ENCODE measurements around the gene EML6.

Gene EML6

DNA sequence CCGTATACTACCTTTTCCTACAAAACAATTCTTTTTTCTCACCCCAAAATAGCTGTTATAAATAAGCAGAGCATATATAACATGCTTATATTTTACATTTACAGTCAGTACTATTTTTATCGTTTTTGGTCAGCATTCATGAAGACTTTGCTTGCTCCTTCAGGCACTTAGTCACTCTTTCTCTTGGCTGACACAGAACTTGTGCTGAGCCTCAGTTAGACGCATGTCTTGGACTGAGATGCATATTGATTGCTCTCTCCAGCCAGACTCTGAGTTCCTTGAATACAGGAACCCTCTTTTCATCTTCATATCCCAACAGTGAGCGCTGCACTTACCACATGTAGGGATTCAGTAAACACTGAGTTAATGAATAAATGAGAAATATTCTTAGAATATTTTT is 168.4 kb downstream of the EML6 start:
- no peak for DNase-seq

DNA sequence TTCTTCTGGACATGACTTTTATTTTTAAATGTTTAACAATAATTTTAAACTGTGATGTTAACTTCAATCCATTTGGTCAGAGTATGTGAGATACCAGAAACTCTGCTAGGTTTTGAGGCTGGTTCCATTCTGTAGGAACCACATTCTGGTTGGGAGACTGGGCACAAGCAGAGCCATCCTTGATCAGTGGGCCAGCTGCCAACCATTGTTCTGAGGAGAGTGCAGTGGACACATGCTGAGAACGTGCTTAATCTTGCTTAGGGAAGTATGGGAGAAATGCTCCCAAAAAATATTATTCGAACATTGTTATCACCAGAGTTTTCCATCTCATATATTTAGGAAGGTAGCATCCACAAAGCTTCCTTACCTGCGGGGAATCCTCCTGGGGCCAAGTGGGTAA is 171.0 kb downstream of the EML6 start:
- no peak for DNase-seq

GRCh38 chr2:54895730-54896129 is 172.3 kb downstream of the EML6 start:
- DNase-seq, result no peak

DNA sequence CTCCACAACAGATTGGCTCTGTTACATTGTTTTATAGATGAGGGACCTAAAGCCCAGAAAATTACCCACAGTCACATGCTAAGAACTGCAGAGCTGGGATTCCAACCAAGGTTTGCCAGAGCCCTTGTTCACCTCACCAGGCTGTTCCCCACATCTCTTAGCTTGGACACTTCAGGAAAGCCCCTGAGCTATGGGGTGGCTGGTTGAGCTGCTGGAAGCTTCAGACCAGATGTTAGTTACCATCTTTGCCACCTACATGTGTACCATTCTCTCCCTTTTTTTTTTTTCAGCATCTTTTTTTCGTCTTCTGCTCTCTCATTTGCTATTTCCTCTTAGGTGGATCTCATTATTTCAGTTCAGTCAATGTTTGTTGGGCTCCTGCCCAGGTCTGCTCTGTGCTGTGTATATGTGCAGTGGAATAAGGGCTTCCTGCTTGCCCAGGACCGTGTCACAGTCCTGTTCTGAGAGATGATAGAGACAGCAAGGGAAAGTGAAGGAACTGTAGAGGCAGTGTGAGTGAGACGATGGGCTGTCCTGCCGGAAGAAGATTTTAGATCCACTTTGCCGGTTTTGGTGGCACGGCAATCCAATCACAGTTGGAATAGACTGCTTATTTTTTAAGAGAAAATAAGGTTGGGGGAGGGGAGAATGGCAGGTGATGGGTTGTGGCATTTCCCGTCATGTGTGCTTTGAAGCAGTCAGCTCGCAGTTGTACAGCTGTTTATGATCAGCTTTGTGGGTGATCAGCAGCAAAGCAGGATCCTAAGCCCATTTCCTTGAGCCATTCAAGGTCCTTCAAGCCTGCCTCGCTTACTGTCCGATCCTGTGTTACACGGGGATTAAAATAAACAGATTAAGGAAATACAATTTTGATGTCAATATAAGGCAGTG is 174.2 kb downstream of the EML6 start:
- no peak for DNase-seq

DNA sequence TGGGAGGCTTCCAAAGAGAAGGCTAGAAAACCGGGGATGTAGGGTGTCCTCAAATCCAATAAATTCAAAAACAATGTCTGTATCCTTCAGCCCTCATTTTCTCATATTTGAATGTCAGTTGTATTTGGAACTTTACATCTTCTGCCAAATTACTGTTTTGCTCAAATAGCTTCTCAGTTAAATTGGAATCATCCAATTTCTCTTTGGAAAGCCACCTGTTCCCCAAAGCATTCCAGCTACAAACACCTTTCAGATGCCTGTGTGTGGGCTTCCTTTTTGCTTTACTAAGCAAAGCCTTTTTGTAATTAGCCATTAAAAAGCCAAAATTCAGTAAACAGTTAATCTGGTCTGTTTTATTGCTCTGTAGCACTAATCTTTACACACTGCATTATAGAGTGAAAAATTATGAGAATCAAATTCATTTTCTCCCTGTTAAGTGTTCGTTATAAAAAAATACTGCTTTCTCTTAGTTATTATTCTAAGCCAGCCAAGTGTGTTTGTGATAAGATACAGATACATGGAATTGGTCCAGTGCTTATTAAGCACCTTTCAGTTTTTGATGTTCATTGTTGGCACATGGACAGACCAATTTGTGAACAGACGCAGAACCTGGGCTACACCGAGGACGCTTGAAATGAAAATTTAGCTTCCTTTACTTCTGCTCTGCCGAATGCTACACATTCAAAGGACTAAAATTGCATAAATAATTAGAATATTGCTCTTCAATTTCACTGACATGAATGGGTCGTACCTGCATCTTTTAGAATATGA is 175.2 kb downstream of the EML6 start:
- no peak for DNase-seq

- DNase-seq, result no peak
These were observed 176.2 kb downstream of the EML6 start for GRCh38 chr2:54899576-54900200.

DNA sequence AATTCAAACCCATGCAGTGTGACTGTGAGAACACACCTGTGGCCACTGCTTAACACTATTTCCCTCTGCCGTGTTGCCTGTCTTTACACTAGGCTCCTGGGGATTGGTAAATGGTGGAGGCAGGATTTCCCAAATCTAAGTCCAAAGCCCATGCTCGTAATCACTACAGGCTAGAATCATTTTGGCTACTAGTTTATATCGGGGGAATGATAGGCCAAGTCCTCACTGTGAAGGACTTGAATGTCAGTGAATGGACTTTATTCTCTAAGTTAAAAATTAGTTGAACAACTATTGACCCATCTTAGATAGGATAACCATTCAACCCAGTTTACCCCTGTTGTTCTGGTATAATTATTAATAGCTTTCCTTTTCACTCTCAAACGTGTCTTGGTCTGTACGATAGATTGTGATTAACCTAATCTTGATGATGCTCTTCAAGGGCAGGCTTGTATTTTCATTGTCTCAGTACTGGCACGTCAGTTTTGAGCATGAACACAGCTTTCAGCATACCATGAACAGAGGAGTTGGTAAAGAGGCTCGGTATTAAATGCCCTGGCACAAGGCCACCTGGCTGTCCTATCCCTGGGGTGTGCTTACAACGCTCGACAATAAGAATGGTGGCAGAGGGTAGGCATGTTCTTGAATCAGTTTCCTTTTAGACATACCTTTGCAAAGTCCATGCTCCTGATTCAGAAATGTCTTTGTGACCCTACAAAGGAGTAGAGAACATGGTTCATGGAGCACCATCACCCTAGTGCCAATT is 177.9 kb downstream of the EML6 start:
- DNase-seq, result no peak

GRCh38 chr2:54902763-54903162 is 179.3 kb downstream of the EML6 start:
- DNase-seq, result no peak

- DNase-seq, result peak; percentile 56
These were observed 180.5 kb downstream of the EML6 start for GRCh38 chr2:54903736-54904554.

DNA sequence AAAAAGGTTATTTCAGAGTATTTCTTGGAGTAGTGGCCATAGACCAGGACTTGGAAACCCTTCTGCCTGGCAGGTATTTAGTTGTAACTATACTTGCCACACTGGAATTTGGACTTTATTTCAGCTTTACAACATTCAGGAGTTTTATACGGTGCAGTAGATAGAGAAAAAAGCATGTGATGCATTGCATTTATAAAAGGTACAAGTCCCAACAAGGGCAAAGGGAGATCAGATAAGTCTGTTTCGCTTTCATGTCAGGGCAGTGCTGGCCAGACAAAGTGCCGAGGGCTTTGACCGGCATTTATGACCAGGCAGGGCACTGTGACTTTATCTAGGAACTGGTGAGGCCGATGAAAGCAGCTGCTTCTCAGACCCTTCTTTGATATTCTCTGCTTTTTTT is 181.4 kb downstream of the EML6 start:
- DNase-seq, result no peak

DNA sequence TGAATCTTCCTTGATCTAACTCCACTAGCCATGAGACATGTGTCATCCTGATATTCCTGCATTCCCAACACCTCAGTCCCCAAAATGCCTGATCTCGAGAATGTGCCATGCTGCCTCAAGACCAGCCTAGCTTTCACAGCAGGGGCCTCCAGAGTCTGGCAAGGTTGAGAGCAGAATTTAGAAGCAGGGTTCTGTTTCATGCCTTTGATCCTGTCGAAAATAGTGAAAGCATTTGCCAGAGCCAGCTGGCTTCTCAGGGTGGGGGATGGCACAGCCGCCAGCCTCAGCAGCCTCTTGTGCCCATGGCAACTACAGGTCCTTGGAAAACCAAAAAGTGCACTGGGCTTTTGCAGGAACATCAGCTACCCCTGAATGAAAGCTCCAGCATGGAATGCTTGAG is 183.3 kb downstream of the EML6 start:
- no peak for DNase-seq

DNA sequence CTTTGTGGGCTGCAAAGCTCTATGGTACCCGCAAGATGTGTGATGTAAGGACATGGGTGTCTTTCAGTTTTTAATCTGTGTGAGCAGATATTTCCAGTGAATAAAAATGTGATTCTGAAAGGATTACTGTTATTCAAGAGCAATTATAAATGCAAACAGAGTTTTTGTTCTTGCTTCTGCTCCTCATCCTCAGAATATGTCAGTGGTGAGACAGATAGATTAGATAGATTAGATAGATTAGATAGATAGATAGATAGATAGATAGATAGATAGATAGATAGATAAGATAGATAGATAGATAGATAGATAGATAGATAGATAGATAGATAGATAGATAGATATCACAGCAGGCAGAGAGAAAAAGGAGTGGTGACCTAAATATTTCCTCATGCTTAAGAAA is 184.2 kb downstream of the EML6 start:
- DNase-seq, result no peak

DNA sequence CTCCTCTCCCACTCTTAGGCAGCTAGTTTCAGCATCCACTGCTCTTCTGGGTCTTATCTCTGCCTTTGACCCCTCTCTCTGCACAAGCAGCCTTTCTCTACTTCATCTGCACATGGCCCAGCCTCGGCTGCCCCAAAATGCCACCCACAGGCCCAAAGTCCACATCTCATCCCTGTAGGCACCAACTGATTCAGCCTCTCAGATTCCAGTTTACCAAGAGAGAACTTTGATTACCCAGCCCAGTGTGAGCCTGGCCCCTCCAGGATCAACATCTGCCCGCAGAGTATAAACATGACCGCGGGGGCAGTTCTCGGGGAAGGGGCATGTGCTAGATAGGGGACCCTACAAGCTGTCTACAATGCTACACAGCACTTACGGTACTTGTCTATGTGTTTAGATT is 185.1 kb downstream of the EML6 start:
- no peak for DNase-seq

DNA sequence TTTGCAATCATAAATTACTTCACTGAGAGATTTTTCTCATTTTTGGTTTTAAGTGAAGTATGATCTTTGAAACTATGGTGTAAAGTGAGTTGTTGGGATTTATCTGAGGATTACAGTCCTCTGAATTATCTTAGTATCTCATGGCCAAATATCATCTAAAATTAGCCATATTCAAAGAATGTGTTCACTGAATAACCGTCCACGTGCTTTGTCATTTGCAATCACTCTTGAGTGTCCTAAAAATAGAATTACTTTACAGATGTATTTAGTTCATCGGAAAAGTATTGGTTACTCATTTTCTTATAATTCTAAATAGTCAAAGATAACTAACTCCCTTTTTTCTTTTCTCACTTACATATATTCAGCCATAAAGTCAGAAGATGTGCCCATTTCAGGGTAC is 185.5 kb downstream of the EML6 start:
- DNase-seq, result no peak

DNA sequence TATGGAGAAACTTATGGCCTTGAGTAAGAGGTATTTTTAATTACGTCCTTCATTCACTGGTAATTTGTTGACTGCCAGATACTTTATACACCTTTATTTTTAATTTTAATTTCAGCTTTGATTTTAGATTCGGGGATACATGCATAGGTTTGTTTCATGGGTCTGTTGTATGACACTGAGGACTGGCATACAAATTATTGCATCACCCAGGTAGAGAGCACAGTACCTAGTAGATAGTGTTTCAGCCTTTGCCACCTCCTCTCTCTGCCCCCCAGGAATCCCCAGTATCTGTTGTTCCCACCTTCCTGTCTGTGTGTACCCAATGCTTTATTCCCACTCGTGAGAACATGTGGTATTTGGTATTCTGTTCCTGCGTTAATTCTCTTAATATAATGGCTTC is 188.8 kb downstream of the EML6 start:
- no peak for DNase-seq

DNA sequence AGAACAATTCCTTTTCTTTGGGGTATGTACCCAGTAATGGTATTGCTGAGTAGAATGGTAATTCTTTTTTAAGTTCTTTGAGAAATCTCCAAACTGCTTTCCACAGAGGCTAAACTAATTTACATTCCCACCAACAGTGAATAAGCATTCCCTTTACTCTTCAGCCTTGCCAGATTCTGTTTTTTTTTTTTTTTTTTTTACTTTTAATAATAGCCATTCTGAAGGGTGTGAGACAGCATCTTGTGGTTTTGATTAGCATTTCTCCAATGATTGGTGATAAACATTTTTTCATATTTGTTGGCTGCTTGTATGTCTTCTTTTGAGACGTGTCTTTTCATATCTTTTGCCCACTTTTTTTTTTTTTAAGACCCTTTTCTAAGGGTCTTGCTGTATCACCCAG is 189.4 kb downstream of the EML6 start:
- DNase-seq, result no peak

DNA sequence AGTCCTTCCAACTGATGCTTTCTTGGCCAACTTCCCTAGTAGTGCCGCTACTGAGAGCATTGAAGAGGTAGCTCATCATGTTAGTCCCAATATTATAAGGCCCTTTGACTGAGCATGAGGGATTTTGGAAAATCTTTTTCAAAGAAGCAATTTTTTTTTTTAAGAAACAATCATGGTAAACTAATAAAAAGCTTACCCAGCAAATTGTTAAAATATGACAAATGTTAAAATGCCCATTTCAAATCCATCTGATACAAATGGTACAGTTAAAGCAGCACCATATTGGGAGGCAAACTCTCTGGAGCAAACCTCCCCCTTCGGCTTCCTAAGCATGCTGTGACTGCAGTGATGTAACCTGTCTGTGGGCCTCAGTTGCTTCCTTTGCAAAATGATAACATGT is 191.2 kb downstream of the EML6 start:
- DNase-seq, result no peak

GRCh38 chr2:54915101-54915500 is 191.6 kb downstream of the EML6 start:
- no peak for DNase-seq

GRCh38 chr2:54916637-54917036 is 193.2 kb downstream of the EML6 start:
- DNase-seq, result no peak

GRCh38 chr2:54918647-54919280 is 195.3 kb downstream of the EML6 start:
- no peak for DNase-seq

DNA sequence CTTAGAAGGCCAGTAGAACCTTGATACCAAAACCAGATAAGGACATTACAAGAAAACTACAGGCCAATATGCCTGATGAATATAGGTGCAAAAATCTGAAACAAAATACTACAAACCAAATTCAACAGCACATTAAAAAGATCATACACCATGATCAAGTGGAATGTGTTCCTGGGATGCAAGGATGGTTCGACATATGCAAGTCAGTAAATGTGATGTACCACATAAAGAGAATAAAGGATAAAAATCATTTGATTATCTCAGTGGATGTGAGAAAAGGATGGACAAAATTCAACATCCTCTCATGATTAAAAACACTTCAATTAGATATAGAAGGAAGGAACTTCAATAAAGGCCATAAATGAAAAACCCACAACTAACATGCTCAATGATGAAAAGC is 197.2 kb downstream of the EML6 start:
- no peak for DNase-seq

DNA sequence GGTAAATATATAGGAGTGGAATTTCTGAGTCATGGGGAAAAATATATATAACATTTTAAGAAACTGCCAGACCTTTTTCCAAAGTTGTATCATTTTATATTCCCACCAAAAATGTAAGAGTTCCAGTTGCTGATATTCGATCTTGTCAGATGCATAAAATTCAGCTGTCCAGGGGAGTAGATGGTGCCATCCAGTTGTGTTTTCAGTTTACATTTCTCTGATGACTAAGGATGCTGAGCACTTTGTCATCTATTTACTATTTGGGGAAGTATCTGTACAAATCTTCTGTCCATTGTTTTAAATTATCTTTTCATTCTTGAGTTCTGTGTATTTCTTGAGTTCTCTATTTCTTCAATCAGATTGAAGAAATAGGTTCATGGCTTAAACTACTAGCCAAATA is 200.7 kb downstream of the EML6 start:
- DNase-seq, result no peak
